ENCODE measurements around the gene GBA2. TPM values are rescaled to one million over a fixed set of nuclear protein-coding genes. Genes with fewer than 3 reads are reported as not detected.
A peak's percentile ranks its signal among the peaks of the same experiment; 100 is the strongest.

The GBA2 gene
- total RNA-seq, 6 donors from 2014 or later: 60.4 to 189 (median 77.0) TPM

- no peaks in the 10 kb centered on the region for H3K27me3 ChIP-seq
- DNase-seq (no peak), ATAC-seq (ENCODE audit: low FRiP score in 2 of 2) (peak; percentile 22 to 60)
- no peaks in the 10 kb centered on the region for H3K9me3 ChIP-seq
- peaks cover 3 to 33% (median 18%) of the 10 kb centered on the region in 4 donors for H3K4me1 ChIP-seq
- H3K36me3 ChIP-seq: peaks cover 0 to 11% (median 5%) of the 10 kb centered on the region in 4 donors
- peak overlapping the region; percentile 64 to 79 (median 74) for H3K4me3 ChIP-seq
- 17 to 19% methylated on average over 10 of the region's 10 CpGs for WGBS, 2 donors
- TF ChIP-seq POLR2AphosphoS5 (IDR thresholded peaks at IDR 0.05) (no peak), CTCF (IDR thresholded peaks at IDR 0.05) (no peak), EP300 (IDR thresholded peaks at IDR 0.05) (no peak), POLR2A (IDR thresholded peaks at IDR 0.05) (no peak)
- H3K27ac ChIP-seq: peak overlapping the region; percentile 77 to 93 (median 89)
Measured at GRCh38 chr9:35691334-35691650, 57.7 kb downstream of the GBA2 start.

GRCh38 chr9:35690614-35691333 lies 58.3 kb downstream of the GBA2 start:
- TF ChIP-seq POLR2AphosphoS5 (IDR thresholded peaks at IDR 0.05) (peak; percentile 31 to 52), CTCF (IDR thresholded peaks at IDR 0.05) (no peak), POLR2A (IDR thresholded peaks at IDR 0.05) (peak in 1 of 4 donors; percentile 58)
- Histone ChIP-seq H3K27ac (peak overlapping the region; percentile 77 to 93 (median 89)), H3K36me3 (peaks cover 0 to 6% (median 2%) of the 10 kb centered on the region in 4 donors), H3K4me1 (peaks cover 3 to 31% (median 14%) of the 10 kb centered on the region in 4 donors), H3K4me3 (peak overlapping the region; percentile 64 to 79 (median 74)), H3K9me3 (no peaks in the 10 kb centered on the region), H3K27me3 (no peaks in the 10 kb centered on the region)
- ATAC-seq (ENCODE audit: low FRiP score in 2 of 2) (peak; percentile 84), DNase-seq (peak; percentile 67 to 94)
- WGBS, 2 donors: 0% methylated on average over 22 to 32 of the region's 61 CpGs

- TF ChIP-seq POLR2AphosphoS5 (IDR thresholded peaks at IDR 0.05): no peak
- TF ChIP-seq POLR2A (IDR thresholded peaks at IDR 0.05): no peak
- no peak for TF ChIP-seq CTCF (IDR thresholded peaks at IDR 0.05)
- TF ChIP-seq EP300 (IDR thresholded peaks at IDR 0.05): no peak
- peak overlapping the region; percentile 64 to 79 (median 74) for H3K4me3 ChIP-seq
- DNase-seq (no peak), ATAC-seq (ENCODE audit: low FRiP score in 2 of 2) (no peak)
- no peaks in the 10 kb centered on the region for H3K27me3 ChIP-seq
- H3K36me3 ChIP-seq: peaks cover 0 to 7% (median 2%) of the 10 kb centered on the region in 4 donors
- H3K4me1 ChIP-seq: peaks cover 3 to 29% (median 14%) of the 10 kb centered on the region in 4 donors
- 5% methylated on average over 18 of the region's 21 CpGs; no CpG with 5 or more reads in 1 of the 2 donors for WGBS, 2 donors
- H3K27ac ChIP-seq: peak overlapping the region; percentile 77 to 93 (median 89)
- no peaks in the 10 kb centered on the region for H3K9me3 ChIP-seq
Measured at GRCh38 chr9:35690294-35690613, 58.8 kb downstream of the GBA2 start.

- peak within 1 kb of the TSS; percentile 77 to 93 (median 89) for H3K27ac ChIP-seq
- no peaks in the 10 kb centered on the region for H3K9me3 ChIP-seq
- peak within 1 kb of the TSS; percentile 64 to 79 (median 74) for H3K4me3 ChIP-seq
- no peaks in the 10 kb centered on the region for H3K27me3 ChIP-seq
- ATAC-seq (ENCODE audit: low FRiP score in 2 of 2): peak; percentile 51 to 64
- peak in 1 of 2 donors; percentile 91 for DNase-seq
- TF ChIP-seq EP300 (IDR thresholded peaks at IDR 0.05): no peak
- peak in 3 of 4 donors; percentile 21 to 52 (median 43) for TF ChIP-seq POLR2A (IDR thresholded peaks at IDR 0.05)
- TF ChIP-seq POLR2AphosphoS5 (IDR thresholded peaks at IDR 0.05): peak; percentile 50 to 71
- 42 to 44% methylated on average over 6 to 45 of the region's 61 CpGs for WGBS, 2 donors
- H3K36me3 ChIP-seq: peaks cover 0 to 12% (median 8%) of the 10 kb centered on the region in 4 donors
- H3K4me1 ChIP-seq: peaks cover 3 to 24% (median 14%) of the 10 kb centered on the region in 4 donors
Measured at GRCh38 chr9:35689542-35690293, 59.3 kb downstream of the GBA2 start, which contains the start of gene TPM2. Gene TPM2 (minus strand): TSS chr9:35689925. CDS start chr9:35689817, 108 bp downstream.
